Upper lobe of left lung (tissue), 4 donors: ENCODE measurements around the gene TTLL12.

Experiments
- POLR2A ChIP-seq, 4 donors: fragments of 450-650 bp; IDR thresholded peaks; one replicate each; pipeline ENCODE4 v1.5.1; 2016 to 2017; ENCODE audit warnings: antibody characterized with exemption in 4 of 4, mild to moderate bottlenecking in 2 of 4
- POLR2AphosphoS5 ChIP-seq, 2 donors: sonication (generic); formaldehyde crosslinking; IDR thresholded peaks; one replicate each; pipeline ENCODE4 v1.5.1; 2017; ENCODE audit warnings: antibody characterized with exemption in 2 of 2
- TF ChIP-seq, protein P1 (sequence below), 6 experiments: fragments of 450-650 bp in 4 of 6; fragments of 200-600 bp in 2 of 6; sonication (generic) in 2 of 6; IDR thresholded peaks; one replicate each; pipeline ENCODE4 v1.5.1; 2016 to 2019; ENCODE audit warnings: antibody characterized with exemption in 6 of 6

DNA sequence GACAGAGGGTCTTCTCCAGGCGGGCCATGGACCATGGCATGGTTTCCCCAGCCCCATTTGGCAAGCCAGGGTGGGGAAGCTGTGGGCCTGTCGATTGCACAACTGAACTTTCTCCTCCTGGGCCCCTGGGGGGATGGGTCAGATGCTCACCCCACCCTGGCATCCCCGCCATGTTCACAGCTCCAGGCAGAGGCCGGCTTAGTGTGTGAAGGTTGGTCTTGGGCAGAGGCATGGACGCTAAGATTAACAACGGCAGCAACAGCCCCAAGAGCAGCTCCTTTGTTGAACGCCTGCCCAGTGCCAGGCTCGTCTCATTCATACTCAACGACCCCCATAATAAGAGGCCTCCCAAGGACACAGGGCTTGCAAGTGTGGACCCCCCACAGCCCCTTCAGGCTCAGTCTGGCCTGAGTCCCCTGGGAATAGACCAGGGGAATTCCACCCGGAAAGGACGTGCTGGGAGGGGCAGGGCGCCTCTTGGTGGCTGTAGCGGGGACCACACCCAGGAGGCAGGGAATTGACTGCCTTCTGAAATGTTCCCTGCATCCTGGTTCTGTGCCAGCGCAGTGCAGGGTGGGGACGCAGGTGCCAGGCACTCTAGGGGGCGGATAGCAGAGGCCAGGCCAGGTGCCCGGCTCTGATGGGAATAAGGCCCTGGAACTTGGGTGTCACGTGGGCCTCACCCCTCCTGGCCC, 27.3 kb downstream of the TTLL12 start:
- no peak for TF ChIP-seq POLR2A (IDR thresholded peaks at IDR 0.05)
- no peak for TF ChIP-seq POLR2AphosphoS5 (IDR thresholded peaks at IDR 0.05)
- TF ChIP-seq, protein P1, sequence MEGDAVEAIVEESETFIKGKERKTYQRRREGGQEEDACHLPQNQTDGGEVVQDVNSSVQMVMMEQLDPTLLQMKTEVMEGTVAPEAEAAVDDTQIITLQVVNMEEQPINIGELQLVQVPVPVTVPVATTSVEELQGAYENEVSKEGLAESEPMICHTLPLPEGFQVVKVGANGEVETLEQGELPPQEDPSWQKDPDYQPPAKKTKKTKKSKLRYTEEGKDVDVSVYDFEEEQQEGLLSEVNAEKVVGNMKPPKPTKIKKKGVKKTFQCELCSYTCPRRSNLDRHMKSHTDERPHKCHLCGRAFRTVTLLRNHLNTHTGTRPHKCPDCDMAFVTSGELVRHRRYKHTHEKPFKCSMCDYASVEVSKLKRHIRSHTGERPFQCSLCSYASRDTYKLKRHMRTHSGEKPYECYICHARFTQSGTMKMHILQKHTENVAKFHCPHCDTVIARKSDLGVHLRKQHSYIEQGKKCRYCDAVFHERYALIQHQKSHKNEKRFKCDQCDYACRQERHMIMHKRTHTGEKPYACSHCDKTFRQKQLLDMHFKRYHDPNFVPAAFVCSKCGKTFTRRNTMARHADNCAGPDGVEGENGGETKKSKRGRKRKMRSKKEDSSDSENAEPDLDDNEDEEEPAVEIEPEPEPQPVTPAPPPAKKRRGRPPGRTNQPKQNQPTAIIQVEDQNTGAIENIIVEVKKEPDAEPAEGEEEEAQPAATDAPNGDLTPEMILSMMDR (IDR thresholded peaks at IDR 0.05): peak; percentile 32 to 56 (median 39)
